Measurements from ENCODE around the gene MIA3. TPM values are rescaled to one million over a fixed set of nuclear protein-coding genes. Genes with fewer than 3 reads are reported as not detected.

Gene MIA3
- total RNA-seq, 1 donor from 2014 or later, result 32.7 TPM

DNA sequence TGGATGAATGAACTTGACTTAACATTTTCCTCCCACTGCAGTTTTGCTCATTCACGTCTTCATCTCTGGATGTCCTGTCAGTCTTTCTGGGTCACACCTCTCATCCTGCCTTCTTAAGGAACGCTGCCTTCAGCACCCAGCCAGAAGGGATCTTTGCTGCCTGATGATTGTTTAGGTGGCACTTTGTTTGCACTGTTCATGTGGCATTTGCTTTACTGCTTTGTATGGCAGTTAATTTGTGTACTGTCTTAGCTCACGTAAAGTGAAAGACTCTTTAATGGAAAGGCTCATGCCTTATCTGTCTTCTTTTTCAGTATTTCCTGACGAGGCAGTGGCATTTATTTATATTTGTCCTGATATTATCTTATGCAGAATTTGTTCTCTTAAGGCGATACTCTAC, 4.9 kb downstream of the MIA3 start:
- DNase-seq (ENCODE audit: low read depth in 2 of 2), result no peak

DNA sequence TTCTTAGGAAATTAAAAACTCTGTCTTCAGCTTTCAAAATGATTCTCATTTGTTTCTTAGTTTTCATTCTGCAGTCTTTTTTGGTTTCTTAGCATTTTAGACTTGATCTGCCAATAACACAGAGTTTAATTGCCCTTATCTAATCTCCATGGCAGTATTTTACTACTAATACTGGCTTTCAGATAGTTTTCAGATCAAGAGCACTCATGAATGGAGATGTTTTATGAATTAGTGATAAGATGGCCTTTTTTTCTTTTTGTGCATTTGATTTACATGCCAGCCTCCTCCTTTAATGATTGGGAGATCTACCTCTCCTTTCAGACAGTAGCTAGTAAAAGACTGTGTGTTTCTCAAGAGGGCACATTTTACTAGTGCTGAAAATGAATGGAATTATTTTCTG, 5.6 kb downstream of the MIA3 start:
- no peak for DNase-seq (ENCODE audit: low read depth in 2 of 2)

DNA sequence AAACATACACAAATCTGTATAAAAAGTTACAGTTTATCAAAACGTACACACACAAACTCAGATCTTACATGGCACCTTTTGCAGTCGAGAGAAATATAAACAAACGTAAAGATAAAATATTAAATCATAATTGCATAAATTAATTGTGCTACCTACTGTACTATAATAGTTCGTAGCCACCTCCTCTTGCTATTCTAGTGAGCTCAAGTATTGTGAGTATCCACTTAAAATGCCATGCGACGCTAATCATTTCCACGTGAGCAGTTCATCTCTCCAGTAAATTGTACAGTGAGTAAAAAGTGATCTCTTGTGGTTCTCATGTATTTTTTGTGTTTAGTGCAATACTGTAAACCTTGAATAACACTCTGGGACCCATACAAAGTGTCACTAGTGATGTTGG, 6.3 kb downstream of the MIA3 start:
- DNase-seq (ENCODE audit: low read depth in 2 of 2), result no peak

DNA sequence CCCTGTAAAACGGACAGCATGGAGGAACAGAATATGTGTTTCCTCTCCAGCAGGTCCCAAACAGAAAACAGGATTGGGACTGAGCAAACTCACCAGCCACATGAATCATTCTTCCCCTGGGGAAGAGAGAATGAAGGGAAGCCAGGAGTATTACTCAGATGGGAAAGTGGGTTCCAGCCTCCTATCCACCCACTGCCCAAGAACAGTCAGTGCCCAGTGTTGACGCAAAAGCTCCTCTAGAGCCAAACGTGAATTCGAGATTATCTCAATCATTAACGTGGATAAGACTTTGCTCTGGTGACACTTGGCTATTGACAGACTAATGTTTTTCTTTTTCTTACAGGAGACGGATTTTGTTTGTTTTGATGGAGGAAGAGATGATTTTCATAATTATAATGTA, 9.3 kb downstream of the MIA3 start:
- peak; percentile 4 to 80 for DNase-seq (ENCODE audit: low read depth in 2 of 2)

DNA sequence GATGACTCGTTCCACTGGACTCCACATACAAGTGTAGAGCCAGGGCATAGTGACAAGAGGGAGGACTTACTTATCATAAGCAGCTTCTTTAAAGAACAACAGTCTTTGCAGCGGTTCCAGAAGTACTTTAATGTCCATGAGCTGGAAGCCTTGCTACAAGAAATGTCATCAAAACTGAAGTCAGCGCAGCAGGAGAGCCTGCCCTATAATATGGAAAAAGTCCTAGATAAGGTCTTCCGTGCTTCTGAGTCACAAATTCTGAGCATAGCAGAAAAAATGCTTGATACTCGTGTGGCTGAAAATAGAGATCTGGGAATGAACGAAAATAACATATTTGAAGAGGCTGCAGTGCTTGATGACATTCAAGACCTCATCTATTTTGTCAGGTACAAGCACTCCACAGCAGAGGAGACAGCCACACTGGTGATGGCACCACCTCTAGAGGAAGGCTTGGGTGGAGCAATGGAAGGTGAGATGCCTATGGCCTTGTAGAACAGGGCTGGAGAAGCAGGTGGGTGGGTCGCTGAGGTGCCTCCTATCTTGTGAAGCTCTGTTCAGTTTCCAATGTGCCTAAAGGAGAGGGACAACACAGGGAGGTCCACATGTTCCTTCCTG, 12.1 kb downstream of the MIA3 start:
- DNase-seq (ENCODE audit: low read depth in 2 of 2), result no peak

DNA sequence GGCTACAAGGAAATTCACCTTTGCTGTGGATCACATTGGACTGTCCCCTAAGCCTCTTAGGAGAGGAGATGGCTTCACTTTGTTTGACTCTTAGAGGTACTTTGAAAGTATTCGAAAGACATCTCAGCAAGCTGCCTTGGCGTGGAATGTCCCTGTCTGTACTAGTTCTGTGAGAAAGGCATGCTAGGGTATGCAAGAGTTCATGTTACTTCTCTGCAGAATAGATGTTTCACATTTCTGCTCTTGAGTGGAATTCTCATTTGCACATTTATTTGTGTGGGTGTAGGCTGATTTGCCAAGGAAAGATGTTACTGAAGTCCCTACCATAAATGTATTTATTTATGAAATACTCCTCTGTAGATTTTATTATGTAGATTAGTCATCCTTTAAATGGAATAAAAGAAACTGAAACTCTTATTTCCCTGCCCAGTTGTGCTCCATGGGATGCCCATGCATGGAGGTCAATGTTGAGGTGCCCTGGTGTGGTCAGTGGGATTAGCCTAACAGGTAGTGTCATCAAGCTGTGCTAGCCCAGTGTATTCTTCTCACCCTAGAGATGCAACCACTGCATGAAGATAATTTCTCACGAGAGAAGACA, 13.8 kb downstream of the MIA3 start:
- DNase-seq (ENCODE audit: low read depth in 2 of 2), result no peak

DNA sequence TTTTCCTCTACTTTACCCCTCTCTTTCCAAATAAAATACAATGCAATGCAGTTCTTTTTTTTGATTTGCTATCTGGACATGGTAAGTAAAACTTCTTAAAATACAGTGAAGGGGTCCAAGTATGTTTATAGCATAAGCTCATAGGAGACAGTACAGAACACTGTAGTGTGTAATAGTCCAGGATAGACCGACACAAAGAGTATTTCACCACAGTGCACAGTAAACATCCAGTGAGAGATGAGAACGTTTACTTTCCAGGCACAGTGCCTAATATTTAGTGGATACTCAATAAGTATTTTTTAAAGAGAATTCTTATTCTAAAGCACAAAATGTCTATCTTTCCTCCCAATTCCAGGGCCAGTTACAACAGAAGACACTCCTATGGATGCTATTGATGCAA, 14.9 kb downstream of the MIA3 start:
- no peak for DNase-seq (ENCODE audit: low read depth in 2 of 2)

DNA sequence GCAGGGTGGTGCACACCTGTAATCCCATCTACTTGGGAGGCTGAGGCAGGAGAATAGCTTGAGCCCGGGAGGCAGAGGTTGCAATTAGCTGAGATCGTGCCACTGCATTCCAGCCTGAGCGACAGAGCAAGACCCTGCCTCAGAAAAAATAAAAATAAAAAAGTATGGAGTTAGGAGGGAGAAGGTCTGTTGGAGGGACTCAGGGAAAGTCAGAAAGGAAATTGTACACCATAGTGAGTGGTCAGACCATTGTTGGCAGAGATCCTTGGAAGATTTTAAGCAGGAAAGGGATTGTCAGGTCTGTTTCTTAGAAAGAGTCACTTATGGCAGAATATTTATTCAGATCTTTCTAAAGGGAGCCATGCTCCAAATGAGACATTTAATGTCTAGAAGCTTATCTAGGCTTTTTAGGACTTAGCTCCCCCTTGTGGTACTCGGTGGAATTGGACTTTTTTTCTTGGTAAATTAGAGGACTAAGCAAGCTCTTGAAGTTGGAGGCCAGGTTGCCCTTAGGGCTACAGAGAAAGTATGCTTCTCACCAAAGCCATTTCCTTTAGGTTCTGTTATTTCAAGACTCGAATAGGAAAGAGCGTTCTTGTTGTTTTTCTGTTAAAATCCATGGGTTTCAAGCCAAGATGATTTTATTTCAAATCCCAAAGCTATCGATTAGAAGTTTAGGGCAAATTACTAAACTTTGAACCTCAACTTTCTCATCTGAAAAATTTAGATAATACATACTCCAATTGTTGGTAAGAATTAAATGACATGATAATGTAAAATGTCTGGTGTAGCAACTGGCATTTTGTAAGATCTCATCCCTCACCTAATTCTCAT, 16.5 kb downstream of the MIA3 start:
- peak; percentile 91 to 92 for DNase-seq (ENCODE audit: low read depth in 2 of 2)

DNA sequence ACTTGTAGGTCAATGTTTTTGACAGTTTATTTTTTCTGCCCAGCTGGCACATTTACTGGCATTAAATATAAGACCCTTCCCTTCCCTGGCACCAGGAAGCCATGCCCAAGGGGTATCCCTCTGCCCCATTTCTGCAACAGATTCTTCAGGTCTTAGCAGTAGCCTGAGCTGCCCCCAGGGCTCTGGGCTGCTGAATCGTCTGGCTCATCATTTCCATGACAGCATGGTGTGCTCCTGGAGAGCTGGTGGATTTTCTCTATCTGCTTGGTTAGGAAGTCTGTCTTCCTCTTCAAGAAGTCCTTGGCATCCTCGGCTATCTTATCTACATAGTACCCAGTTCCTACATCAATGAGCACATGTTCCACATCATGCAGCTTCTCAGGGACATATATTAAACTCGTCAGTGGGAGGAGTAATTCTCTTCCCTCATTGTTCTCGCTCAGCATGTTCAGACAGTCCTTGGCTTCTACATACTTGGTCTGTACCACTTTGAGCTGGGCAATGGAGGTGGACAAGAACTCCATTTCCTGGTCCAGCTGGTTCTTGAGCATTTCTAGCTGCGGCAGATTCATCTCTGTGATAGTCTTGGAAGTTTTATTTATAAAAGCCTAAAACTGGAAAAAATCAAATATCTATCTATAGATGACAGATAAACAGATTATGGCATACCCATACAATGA, 23.5 kb downstream of the MIA3 start:
- DNase-seq (ENCODE audit: low read depth in 2 of 2), result no peak

DNA sequence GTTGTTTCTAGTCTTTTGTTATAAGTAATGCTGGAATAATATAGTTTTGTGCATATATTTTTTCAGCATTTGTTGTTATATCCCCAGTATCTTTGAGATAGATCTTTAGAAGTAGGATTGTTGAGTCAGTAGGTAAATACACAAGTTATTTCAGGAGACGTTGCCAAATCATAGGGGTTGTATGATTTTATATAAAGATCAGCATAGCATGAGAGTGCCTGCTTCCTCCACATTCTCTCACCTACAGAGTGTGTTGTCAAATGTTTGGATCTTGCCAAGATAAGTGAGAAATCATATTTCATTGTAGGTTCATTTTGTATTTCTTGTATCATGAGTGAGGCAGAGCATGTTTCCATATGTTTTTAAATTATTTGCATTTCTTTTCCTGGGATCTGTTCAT, 24.6 kb downstream of the MIA3 start:
- DNase-seq (ENCODE audit: low read depth in 2 of 2), result no peak

DNA sequence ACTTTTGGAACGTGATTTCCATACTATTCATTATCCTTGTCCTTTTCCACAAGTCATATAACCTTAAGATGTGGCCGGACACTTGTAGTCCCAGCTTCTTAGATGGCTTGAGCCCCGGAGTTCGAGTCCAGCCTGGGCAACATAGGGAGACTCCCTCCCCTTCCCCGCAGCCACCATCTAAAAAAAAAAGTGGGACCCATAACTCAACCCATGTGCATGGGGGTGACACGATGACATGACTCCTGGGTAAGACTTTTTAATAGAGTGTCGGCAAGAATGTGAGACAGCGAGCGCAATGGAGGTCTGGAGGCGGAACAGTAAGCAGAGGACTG, 25.7 kb downstream of the MIA3 start:
- DNase-seq (ENCODE audit: low read depth in 2 of 2), result no peak

DNA sequence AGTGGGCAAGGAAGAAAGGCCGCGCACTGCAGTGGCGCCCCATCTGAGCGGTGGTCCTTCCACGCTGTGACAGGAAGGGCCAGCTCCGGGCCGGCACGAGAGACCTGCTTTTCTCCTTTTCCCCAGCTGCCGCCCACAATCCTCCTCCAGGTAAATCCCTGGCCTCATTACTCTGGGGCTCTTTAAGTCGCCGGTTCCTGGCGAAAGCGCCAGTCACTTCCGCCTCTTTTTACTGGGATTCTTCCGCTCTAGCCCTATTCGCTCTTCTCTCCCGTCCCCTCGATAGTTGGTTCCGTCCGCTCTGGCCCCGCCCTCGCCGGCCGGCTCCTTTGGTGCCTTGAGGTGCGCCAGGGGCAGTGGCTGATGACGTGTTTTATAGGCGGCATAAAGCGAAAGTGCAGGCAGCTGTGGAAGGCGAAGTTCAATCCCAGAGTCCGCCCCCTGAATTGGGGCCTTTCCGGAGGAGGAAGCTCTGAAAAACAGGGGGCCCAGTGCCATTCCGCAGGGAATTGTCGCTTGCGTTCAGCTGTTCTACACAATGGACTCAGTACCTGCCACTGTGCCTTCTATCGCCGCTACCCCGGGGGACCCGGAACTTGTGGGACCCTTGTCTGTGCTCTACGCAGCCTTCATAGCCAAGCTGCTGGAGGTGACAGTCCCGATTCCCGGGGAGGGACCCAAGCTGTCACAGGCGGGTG, 26.2 kb downstream of the MIA3 start:
- peak; percentile 99 for DNase-seq (ENCODE audit: low read depth in 2 of 2)

DNA sequence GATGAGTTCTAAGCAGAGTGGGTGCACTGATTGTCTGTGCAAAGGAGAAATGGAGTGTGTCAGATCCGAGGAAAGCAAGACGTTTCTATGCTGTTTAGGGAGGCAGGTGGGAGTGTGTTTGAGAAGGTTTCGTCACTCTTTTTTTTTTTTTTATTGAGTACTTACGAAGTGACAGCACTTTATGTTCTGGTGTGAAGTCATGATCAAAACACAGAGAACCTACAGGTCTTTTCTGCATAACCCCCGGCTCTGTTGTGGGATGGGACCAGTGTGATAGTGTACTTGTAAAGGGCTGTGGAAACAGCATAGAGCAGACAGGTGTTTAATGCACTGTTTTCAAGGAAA, 26.7 kb downstream of the MIA3 start:
- DNase-seq (ENCODE audit: low read depth in 2 of 2), result peak in 1 of 2 donors; percentile 50

DNA sequence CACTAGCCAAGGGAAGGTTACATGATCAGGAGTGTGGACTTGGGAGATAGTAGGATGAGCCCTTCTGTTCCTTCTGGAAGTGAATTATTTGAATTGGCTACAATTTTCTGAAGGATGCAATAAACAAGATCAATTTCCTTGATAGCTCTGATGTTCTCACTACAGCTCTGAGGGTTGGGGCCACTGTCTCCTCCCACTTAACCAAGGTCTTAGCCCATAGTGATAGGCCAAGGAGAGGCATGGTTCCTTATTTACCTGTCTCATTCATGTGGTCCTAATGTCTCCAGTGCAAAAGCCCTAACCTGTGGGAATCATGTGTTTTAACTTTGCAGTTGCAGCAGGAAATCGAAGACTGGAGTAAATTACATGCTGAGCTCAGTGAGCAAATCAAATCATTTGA, 34.8 kb downstream of the MIA3 start:
- DNase-seq (ENCODE audit: low read depth in 2 of 2), result no peak

DNA sequence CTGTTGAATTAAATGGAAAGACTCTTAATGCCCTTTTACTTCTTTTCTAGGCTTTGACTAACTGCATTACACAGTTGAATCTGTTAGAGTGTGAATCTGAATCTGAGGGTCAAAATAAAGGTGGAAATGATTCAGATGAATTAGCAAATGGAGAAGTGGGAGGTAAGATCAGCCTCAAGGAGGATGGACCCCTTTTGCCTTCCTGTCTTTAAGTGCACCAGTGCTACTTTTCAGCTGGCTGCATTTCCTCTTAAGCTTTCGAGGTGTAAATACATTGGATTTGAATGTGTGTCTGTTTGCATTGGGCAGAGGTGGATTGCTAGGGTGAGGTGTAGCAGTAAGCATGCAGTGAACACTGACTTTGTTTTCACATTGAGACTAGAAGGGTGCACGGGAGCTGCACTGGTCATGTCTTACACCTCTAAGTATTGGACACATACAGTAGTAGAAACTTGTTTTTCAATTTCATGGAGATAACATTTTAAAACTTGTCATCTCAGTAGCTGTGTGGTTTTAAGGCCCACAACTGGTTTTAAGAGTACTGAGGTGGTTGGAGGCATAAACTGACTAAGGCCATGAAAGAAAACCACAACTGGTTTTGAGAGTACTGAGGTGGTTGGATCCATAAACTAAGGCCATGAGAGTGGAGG, 35.4 kb downstream of the MIA3 start:
- no peak for DNase-seq (ENCODE audit: low read depth in 2 of 2)

DNA sequence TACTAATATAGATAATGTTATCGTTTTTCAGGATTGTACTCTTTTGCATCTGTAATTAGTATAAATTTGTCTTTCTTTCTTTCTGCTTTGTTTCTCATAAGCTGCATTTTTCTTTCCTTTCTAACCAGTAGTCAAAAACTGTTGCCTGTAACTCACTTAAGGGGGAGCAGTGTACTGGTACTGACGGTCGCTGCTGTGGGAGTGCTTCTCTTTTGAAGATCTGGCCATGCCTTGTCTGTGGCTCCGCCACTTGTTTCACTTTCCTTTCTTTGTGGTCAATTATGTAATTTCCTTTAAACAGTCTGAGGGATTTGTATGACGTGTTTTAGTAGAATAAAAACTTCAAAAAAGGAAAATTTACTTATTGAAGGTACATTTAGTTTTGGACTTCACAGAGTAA, 37.0 kb downstream of the MIA3 start:
- peak; percentile 61 to 84 for DNase-seq (ENCODE audit: low read depth in 2 of 2)

DNA sequence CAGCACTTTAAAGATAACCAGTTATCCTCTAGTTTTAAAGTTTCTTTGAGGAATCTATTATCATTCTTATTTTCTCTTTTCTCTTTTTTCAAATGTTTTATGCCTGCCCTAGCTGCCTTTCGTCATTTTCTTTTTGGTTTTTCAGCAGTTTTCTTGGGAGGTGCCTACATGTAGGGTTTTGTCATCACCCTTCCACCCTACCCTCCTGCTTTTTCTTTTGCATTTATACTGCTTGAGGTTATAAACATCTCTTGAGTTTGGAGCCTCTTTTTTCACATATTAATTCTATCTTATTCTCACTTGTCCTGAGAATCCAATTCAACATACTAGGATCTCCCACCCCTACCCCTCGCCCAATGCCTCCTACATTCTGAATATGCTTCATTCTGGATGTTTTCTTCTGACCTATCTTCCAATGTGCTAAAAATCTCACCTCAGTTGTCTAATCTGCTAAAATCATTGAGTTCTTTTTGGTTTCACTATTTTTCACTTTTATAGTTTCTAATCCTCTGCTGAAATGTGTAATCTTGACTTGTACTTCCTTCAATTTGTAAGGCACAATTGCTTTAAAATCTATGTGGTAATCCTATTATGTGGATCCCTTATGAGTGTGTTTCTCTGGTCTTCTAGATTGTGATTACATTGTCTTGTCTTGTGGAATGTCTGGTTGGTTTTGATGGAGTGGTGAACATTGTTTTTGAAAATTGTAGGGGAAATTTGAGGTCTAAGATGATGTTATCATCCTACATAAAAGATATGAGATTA, 38.7 kb downstream of the MIA3 start:
- DNase-seq (ENCODE audit: low read depth in 2 of 2), result no peak

DNA sequence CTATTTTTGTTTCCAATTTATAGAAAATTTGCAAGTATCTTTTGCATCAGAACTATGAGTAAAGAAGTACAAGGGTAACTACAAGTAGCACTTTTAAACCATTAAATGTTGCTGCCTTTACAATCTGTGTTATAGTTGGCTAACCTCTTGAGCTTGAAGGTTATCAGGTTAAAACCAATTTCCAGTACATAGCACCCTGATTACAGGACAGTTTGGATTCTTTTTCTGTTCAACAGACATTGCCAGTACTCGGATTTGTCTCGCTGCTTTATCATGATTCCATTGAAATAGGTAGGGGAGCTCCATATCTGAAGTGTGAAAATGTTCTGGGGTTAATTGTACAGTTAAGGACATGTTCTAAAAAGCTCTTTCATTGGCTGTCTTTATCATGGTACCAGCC, 40.0 kb downstream of the MIA3 start:
- peak in 1 of 2 donors; percentile 61 for DNase-seq (ENCODE audit: low read depth in 2 of 2)

DNA sequence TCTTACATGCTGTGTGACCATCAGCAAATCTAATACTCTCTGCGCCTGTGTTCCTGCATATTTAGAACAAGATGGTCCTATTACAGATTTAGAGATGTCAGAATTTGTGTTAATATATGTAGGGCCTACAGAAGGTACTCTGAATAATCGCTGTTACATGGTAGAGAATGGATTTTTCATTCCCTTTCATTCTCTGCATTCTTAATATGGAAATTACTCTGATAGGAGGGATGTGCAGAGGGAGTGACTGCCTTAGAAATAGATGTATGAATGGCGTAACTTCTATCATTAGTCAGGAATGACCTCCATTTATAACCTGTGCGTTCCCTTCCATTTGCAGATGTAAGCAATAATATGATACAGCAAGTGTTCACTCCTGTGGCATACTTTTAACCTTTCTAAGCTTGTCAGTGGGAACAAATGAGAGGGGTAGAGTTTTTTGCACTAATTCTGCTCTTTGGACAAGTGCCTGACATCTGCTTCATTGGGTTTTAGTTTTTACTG, 45.6 kb downstream of the MIA3 start:
- DNase-seq (ENCODE audit: low read depth in 2 of 2), result no peak

DNA sequence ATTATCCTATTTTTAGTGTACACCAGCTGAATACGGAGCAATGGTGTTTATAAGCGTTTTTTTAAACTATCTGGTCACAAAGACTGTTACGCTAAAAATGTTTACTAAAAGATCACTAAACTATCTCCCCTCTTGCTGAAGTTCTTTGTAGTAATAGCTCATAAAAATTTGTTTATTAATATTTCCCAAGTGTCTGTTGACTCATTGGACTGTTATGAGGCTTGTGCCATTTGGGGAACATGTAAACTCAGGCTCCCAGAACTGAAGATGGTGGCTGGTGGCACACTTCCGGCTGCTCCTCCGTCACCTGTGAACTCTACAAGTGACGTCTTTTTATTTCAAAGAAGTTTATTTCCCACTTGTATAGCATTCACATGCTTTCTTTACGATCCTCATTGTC, 48.1 kb downstream of the MIA3 start:
- DNase-seq (ENCODE audit: low read depth in 2 of 2), result no peak
